Effector CD8-positive, alpha-beta T cell (primary cell): ENCODE data around the gene CNRIP1.
A peak's percentile ranks its signal among the peaks of the same experiment; 100 is the strongest.

Experiments
- DNase-seq: peaks from one replicate; lab custom pipeline; 2025; lab: John Stamatoyannopoulos, UW

CNRIP1 gene

DNA sequence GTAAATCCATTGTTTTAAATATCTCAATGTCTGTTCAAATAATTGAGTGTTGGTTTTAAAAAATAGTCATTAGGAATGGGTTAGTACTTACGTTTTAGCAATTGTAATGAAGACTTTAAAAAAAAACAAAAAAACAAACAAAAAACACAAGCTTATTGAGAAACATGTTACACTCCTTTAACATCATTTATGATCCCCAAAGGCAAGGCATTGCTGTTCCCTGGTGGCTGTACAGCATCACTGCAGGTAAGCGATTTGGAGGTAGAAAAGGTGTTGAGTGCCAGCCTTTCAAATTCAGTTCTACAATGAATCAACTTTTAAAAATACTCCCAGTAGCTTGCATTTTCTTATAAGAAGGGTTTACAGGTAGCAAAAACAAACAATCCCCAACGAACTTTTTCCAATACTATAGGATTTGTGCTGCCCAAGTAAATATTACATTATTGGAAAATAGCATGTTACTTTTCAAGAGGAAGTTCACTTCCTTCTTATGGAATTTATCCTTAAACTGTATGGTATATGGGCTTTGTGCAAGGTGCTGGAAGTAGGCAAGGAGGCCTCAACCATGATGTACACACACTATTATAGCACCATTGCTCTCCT is 27.5 kb downstream of the CNRIP1 start:
- DNase-seq, result no peak

DNA sequence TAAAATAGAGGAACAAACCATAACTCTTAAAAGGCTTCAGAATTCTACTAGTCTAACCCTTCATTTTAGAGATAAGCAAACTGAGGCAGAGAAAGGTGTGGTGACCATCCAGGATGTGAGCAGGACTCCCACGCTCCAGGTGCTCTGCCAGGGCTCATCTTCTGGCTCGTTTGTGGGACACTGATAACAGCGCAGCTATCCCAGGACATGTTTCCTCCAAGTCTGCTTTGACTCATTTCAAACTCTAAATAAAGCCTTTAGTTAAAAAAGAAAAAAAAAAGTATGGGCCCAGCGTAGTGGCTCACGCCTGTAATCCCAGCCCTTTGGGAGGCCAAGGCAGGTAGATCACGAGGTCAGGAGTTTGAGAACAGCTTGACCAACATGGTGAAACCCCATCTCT is 28.4 kb downstream of the CNRIP1 start:
- no peak for DNase-seq

DNA sequence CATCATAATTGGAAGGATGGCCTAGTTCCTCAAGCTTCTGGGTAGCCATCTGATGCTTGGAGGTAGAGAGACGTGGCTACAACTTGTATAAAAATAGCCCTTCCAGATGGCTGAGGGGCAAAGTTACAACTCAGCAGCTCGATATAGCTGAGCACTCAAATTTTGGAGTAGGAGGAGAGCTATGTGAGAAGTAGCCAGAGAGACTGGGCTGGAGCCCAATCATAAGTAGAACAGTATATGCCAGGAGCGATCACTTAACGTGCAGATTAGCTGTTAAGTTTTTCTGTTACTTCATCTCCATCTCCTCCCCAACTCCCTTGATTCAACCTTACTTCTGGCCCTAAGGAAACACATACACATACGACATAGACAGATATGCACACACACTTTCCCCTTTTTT is 28.8 kb downstream of the CNRIP1 start:
- no peak for DNase-seq

DNA sequence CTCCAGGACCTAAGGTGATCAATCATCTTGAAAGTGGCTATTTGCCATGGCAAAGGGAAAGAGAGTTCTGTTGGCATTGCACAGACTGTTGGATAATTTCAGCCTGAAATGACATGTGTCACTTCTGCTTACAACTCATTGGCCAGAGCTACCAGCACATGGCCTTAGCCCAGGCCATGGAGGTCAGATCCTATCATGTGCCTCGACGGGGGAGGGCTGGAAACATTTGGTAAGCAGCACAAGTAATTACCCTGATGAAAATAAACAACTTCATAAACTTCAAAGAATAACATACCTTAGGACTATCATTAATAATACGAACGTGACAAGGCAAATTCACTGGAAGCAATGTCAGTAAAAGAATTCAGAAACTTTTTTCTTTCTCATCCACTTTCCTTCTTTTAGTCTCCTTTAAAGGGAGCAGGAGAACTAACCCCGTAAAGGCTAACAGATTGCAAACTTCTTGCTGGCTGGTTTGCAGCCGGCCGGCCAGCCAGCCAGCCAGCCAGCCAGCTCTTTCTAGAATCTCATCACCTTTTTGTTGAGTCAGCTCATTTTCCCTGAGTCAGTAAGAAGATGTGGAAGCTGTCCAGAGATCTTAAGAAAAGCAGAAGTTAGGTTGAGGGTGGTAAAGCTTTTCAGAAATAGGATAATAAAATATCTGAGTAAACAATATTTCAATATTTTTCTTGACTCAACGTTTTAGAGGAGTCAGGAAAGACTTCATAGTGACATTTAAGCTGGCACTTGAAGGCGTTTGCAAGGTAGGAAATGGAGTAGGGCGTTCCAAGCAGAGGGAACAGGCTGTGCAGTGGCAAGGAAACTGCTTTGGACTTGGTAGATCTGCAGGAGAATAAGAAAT is 31.9 kb downstream of the CNRIP1 start:
- DNase-seq, result no peak

DNA sequence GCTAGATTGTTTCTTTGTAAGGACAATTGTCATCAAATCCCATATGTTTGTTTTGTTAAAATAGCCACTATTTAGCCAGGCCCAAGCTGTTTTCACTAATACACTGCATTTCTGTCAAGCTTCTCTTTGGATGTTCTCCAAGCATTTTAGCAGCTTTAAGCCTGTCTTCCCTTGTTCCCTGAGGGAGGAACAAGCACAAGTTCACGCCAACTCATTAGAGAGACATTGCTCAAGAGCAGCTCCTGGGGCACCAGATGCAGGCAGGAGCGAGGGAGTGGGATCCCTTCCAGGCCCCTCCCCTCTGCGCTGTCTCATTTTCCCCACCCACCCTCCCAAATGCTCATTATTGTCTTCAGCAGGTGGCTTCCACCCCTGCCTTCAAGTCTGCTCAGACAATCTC is 34.9 kb downstream of the CNRIP1 start:
- no peak for DNase-seq

DNA sequence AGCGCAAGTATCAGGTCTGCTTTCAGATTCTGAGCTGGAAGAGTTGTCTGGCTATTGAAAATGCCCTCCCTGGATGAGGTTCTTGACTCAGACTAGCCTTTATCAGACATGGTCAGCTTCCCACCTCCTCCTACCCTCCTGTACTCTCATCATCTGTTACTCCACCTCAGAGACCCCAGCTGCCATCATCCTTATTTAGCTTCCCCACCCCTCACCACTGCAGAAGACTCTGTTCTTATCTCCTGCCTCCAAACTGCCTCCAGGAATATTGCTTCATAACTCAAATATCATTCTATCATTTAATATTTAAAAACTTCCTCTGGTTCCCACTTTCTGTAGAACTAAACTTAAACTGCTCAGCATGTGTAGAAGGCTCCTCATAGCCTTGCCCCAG is 36.3 kb downstream of the CNRIP1 start:
- no peak for DNase-seq

DNA sequence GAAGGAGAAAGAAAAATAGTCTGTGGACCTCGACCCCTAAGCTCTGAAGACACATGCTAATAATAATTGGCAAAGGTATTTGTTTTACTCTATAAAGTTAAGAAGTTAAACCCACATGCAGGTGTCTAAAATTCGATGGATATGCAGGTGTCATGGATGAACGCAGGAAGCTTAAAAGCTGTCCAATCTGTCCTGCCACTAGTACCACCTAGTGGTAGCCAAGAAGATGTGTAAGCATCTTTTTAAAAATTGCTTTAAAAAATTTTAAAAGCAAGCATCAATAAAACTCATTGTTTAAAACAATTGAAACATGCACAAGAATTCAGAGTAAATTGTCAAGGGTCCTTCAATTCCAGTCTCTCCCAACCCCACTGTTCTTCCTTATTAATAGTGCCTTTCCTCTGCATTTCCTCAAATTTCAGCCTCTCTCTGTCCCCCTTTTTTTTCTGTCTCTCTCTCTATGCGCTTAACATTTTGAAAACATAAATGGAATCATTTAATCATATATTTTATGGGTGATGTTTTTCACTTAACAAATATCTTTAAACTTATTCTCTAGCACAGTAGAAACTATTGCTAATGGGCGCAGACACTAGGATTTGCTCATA is 36.8 kb downstream of the CNRIP1 start:
- DNase-seq, result no peak

DNA sequence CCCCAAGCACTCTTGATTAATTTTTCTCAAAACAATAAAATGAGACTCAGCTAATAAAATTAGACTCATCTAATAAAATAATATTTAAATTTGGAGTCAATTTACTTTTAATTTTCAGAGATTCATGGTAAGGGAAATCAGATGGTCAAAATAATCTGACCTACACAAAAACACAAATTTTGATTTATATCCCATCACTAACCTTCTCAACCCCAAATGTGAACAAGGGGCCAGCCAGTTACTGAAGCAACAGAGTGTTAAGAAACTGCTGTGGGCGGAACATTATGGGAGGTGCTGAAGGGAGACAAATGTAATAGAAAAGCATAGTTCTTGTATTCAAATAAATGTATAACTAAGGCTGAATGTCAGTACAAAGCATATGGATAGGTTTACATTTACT is 39.0 kb downstream of the CNRIP1 start:
- DNase-seq, result no peak

DNA sequence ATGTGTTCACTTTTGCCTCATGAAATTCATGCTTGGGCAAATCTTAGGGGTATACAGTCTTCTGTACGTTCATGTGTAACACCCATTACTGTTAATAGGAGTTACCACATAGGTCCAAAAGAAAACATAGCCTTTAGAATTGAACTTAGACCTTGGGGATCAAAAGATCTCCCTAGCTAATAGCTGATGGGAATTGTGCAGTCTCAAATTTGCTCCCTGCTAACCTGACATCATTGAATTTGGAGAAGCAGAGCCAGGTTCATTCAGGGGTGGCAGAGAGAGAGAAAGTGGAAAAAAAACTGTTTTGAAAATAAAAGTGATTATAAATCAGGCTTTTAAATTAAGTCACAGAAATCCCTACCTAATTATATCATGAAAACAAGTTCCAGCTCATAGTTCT is 39.4 kb downstream of the CNRIP1 start:
- DNase-seq, result no peak

DNA sequence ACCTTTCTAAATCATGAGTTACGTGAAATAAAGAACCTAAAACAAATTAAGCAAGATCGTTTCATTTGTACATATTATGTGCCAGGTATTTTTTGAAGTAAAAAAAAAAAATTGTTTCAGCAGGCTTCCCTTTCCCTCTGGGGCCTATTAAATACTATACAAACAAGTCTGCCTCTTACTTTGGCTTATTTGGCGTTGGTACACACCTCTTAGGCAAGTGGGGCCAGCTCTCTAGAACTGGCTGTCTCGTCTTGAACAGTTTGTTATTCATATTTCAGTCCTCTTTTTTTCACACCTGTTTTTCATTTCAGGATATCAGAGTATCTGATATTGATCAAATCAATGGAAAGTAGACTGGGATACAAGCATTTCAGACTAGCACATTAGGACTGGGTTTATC is 40.1 kb downstream of the CNRIP1 start:
- no peak for DNase-seq

DNA sequence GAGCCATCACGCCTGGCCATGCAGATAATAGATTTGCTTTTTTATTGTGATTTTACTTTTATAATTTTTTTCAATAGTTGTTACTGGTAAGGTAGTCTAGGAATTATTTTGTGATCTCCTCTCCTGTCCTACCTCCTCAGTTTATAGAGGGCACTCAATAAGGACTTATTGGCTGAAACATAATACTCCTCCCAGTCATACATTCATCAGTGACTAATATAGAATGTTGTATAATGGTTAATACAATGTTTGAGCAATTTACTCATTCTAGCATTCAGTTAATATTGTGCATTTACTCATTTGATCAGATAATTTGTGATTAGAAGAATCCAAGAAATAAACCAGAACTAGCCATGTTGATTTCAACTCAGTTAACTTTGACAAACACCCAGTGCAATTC is 41.6 kb downstream of the CNRIP1 start:
- no peak for DNase-seq

DNA sequence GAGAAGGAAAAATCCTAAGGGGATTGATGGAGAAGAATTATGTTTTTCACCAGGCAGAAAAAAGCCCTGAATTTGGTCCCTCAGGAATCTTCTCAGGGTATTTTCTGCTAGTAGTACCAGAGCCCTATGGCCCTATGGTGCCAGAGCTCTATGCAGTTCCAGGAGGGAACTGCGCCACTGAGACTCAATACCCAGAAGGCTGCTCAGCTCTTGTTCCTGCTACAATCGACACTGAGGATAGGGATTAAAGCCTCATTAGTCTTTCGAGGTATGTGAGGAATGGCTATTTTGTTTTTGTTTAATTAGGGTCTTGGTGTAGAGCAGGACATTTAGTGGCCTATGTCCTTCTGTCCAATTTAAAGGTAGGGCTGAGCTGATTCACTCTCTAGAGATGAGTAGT is 45.7 kb downstream of the CNRIP1 start:
- DNase-seq, result no peak

DNA sequence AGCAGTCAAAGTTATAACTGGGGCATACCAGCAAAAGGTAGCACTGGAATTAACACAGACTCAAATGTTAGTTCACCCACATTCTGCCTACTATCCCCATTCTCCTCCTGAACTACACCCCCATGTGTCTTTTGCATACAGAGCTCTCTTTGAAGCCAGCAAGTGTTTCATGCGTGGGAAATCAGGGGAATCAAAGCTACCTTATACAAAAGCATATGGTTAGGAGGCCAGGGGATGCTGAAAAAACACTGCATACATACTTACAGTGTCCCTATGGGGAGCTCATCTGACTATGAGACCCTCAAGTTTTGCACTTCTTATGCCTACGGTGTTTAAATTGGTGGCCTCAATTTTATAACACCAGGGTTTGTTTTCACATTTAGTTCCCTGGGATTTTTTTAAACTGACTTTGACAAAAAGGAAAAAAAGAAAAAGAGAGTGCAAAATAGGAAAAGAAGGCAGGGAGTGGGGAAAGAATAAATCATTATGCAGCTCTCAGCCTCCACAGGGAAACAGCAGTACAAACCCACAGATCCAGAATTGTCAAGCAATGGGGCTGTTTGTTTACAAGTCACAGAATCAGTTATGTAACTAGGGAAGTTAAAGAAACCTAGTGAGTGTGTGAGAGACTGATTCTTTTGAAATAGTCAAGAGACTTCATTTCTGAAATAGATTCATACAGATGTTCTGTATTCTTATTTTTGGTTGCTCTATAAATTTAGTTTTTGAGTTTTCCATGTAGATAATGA is 47.3 kb downstream of the CNRIP1 start:
- no peak for DNase-seq

DNA sequence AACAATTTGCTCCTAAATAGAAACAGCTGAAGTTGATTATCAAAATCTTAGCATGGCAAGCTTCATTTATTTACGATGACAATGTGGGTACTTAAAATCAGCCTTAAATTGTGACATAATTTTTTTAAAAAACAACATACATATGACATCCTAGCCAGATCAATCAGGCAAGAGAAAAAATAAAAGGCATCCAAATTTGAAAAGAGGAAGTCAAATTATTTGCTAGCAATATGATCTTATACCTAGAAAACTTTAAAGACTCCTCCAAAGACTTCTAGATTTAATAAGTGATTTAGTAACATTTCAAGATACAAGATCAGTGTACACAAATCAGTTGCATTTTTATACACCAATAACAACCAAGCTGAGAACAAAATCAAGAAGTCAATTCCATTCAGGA is 53.1 kb downstream of the CNRIP1 start:
- no peak for DNase-seq

DNA sequence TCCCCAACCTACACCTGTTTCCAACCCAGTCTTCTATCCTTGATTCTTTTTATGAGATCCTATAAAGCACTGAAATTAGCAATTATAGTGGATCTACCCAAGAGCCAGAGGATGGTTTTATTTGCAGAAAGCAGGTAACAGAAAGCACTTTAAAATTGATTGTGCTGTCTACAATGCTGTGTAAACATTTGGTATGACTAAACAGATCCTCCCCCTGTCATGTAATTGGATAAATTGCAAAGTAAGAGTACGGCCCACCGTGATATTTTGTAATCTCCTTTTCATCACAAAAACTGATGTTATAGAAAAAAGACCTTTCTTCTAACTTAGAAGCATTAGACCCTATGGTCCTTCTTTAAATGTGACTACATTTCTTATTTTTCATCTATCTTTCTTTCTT is 56.1 kb downstream of the CNRIP1 start:
- no peak for DNase-seq

DNA sequence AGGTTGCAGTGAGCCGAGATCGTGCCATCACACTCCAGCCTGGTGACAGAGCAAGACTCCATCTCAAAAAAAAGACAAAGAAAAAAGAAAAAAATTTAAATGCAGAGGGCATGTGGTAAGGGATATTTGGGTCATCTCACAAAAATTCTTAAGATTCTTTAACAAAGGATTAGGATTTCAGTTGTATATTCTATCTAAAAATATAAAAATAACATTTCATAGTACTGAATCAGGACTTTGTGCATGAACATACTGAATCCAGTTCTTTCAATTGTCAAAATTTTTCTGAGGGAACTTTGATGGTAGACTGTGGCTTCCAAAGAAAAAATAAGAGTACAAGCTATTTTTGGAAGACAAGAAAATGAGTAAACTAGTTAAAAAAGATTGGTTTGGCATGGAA is 60.9 kb downstream of the CNRIP1 start:
- DNase-seq, result no peak

DNA sequence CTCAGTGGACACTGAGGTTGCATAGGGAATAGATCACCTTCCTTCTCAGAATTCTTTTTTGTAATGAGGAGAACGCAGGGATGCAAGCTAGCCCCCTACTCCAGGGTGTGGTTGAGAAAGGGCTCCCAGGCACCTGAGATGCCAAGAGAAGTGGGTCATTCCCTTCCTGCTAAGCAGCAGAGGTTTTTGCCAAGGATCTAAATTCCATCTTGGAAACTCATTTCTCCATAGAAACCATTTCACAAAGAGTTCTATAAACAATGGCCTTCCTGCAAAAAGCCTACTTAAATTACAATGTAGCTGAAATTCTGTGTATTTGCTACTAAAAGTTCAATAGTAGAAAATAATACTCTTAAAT is 63.7 kb downstream of the CNRIP1 start:
- no peak for DNase-seq

DNA sequence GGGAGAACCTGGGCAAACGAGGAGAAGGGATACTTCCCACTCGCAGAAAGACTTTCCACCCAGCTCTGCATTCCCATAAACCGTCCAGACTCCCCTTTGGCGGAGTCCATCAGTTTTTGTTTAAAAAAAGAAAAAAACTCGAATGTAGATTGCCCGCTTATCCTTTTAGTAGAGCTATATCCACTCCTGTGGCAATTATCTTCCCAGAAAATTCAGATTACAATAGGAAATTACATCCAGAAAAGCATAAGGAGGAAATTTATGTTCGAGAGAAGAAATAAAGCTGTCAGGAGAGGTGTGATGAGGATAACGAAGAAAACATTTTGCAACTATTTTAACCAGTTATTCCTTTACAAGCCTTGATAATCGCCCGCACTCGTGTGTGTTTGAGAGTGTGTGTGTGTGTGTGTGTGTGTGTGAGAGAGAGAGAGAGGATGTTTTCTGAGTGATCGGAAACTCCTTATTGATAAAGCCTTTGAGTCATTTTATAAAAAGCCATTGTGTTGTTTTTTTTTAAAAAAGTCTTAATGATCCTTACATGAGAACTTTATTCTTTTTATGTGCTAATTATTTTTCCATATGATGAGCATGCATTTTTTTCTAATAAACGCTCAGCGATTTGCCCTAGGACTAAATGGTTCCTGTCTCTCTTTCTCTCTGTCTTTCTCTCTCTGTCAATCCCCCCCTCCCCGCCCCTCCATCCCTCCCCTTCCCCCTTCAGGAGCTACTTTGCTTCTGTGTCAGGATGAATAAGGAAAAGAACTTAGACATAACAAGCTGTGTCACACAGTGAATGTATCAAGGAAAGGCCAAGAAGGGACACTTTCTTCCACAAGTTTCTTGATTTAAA is 66.3 kb downstream of the CNRIP1 start:
- no peak for DNase-seq

DNA sequence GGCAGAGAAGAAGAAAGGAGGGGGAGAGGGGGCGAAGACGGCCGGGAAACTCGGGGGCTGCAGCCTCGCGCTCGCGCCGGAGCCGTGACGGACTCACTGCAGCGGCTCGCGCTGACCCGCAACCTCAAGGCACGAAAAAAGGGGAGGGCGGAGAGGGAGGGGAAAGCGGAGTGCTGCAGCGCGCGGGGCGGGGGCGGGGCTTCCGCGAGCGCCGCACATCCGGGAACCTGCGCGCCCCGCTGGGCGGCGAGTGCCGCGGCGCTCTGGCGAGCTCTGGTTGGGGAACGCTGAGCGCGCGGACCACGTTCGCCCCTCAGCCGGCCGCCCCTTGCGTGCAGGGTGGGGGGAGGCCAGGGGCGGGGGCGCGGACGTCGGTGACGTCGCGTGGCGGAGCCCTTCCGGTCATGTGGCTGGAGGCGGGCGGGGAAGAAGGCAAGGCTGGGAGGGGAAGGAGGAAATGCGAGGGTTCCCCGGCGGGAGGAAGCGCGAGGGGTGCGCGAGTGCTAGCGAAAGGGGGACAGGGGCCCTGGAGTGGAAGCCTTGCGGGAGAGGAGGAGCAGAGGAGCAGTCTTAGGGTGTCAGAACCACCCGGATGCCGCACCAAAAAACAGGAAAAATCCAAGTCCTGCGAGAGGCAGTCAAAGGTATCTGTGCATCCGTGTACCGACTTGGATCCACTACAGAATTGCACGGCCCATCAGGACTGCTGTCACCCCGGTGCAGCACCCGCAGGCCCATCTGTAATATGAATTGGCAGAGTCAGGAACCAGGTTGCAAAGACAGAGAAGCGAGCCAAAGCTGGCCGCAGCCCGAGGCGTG is 67.1 kb downstream of the CNRIP1 start, which contains the start of gene PPP3R1:
Gene PPP3R1 (minus strand): TSS at position 133 of the 819 bp plus-strand sequence. CDS start 405 bp downstream, outside the sequence.
- peak; percentile 91 for DNase-seq

DNA sequence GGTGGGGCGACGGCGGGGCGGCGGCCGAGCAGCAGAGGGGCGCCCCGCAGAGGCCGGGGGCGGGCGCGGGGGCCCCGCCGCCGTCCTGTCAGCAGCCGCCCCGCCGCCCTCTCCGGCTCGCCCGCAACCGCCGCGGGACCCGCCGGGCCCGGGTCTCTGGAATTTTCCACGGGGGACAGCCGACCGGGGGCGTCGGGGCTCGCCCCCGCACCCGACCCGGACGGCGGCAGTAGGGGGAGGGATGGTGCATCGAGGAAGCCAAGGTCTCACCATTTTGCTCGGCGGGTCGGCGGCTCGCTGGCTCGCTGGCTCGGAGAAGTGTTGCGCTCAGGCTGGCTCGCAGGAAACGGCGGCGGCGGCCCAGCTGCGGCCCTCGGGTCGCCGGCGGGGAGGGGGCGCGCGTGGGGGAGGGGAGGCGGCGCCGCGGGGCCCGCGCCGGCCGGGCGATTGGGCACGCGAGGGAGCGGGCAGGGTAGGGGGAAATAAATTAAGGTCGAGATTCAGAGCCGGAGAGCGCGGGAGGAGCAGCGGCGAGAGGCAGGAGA is 67.8 kb downstream of the CNRIP1 start:
- peak; percentile 27 for DNase-seq
